HUES6 (cell line): ENCODE data around the gene REPS1.
"Not testable (repeated sequence)": the region's sequence is repeated elsewhere in the genome, so short reads cannot be mapped to it uniquely, and the experiment has no call there.

Experiments
- H3K27ac ChIP-seq: 2 replicates; pipeline ENCODE4 v1.7.0; 2013; ENCODE audit warnings: low read depth, mild to moderate bottlenecking, low read length, inconsistent platforms
- H3K27me3 ChIP-seq: 2 replicates; pipeline ENCODE4 v1.6.1; 2013; ENCODE audit warnings: low read length; ENCODE audit not compliant: control insufficient read depth, insufficient read depth
- H3K36me3 ChIP-seq: 2 replicates; pipeline ENCODE4 v1.6.1; 2013; ENCODE audit warnings: low read length; ENCODE audit not compliant: control insufficient read depth, insufficient read depth
- H3K4me1 ChIP-seq: 2 replicates; pipeline ENCODE4 v1.6.1; 2013; ENCODE audit warnings: low read length; ENCODE audit not compliant: control insufficient read depth, insufficient read depth
- H3K4me3 ChIP-seq: 2 replicates; pipeline ENCODE4 v1.5.1; 2013; ENCODE audit warnings: low read depth, low read length
- H3K9ac ChIP-seq: one replicate; pipeline ENCODE4 v1.6.1; 2013; ENCODE audit warnings: mild to moderate bottlenecking, low read length
- H3K9me3 ChIP-seq: 2 replicates; pipeline ENCODE4 v1.6.1; 2013; ENCODE audit warnings: low read depth, low read length; ENCODE audit not compliant: control insufficient read depth, insufficient read depth

The REPS1 gene, protein sequence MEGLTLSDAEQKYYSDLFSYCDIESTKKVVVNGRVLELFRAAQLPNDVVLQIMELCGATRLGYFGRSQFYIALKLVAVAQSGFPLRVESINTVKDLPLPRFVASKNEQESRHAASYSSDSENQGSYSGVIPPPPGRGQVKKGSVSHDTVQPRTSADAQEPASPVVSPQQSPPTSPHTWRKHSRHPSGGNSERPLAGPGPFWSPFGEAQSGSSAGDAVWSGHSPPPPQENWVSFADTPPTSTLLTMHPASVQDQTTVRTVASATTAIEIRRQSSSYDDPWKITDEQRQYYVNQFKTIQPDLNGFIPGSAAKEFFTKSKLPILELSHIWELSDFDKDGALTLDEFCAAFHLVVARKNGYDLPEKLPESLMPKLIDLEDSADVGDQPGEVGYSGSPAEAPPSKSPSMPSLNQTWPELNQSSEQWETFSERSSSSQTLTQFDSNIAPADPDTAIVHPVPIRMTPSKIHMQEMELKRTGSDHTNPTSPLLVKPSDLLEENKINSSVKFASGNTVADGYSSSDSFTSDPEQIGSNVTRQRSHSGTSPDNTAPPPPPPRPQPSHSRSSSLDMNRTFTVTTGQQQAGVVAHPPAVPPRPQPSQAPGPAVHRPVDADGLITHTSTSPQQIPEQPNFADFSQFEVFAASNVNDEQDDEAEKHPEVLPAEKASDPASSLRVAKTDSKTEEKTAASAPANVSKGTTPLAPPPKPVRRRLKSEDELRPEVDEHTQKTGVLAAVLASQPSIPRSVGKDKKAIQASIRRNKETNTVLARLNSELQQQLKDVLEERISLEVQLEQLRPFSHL

DNA sequence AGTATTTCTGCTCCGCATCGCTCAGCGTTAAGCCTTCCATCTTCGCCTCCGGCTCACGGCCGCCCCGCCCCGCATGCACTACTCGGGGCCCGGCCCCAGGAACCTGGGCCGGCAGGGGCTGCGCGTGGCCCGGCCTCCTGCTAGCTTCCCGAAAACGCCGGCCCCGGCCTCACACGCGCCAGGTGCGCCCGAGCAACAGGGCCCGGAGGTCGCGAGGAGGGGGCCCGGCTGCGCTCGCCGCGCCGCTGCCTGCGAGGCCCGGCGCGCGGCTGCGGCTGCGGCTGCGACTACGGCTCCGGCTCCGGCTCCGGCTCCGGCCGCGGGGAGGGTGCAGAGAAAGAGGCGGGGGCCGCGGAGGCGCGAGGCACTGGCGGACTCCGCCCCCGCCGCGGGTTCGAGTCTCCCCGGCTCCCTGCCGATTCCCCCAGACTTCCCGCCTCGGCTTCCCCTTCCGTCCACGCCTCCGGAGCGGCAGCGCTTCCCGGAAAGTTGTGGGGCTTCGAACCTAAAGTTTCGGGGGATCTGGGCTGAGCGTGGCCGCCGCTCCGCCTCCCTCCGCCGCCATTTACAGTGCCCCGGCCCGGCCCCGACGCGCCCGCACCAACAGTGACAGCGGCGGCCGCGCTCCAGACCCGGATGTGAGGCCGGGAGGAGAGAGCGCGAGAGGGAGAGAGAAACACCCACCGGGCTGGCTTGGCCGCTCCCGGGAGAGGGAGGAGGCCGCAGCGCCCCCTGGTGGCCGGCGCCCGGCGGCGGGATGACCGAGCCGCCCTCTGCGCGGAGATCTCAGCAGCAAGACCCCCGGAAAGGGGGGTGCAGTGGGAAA, at the start of gene REPS1:
TSS of gene REPS1 (minus strand) at position 611 of the 826 bp plus-strand sequence. CDS start at position 40, 571 bp downstream.
- Histone ChIP-seq H3K36me3 (no peaks in the 10 kb centered on the region), H3K27ac (peak within 1 kb of the TSS; percentile 93), H3K4me3 (peak within 1 kb of the TSS; percentile 99), H3K27me3 (no peaks in the 10 kb centered on the region), H3K9me3 (peaks cover under 1% of the 10 kb centered on the region; the same call in 1 of the 2 replicates), H3K4me1 (peaks cover 27% of the 10 kb centered on the region), H3K9ac (peak within 1 kb of the TSS; percentile 98)

DNA sequence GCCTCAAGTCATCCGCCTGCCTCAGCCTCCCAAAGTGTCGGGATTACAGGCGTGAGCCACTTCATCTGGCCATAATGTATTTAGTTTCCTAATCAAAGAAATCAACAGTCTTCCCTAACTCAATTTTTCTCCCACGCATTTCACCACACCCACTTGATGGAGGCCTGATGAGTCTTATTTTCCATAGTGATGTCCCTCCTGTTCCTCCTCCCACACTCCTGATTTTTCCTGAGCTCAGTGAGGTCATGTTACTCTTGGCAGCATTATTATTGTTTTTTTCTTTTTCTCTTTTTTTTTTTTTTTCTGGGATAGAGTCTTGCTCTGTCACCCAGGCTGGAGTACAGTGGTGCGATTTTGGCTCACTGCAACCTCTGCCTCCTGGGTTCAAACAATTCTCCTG, 49.4 kb upstream of the REPS1 start:
- Histone ChIP-seq H3K4me1 (peaks cover 10% of the 10 kb centered on the region), H3K36me3 (peaks cover 68% of the 10 kb centered on the region), H3K27ac (no peak overlapping the region), H3K9ac (no peak overlapping the region), H3K9me3 (no peaks in the 10 kb centered on the region), H3K27me3 (no peaks in the 10 kb centered on the region), H3K4me3 (no peak overlapping the region)

DNA sequence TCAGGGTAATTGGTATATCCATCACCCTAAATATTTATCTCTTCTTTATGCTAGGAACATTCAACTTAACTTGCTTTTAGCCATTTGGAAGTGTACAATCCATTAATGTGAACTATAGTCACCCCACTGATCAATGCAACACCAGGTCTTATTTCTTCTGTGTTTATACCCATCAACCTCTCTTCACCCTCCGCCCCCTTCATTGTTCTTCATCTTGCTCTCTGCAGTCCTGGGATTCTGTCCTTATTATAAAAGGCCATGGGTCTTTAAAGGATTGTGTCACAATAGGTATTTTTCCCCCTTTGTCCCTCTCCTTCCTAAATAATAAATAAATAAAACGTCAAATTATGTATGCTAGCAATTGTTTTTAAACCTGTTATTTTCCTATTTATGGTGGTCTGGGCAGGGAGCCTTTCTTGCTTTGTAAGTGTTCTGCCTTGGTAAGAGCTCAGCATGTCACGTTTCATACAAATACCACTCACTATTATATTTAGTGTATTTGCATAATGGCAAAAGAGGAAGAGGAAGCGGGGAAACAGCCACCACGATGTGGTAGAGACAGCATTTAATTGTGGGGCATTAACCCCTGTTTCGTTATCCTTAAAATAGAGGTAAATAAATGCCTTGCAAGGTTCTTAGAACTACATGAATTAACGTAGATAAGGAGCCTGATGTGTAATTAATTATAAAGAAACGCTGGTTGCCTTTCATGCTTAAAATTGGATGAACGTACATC, 42.3 kb upstream of the REPS1 start:
- H3K9ac ChIP-seq: peak overlapping the region; percentile 91
- no peaks in the 10 kb centered on the region for H3K9me3 ChIP-seq
- no peak overlapping the region for H3K27ac ChIP-seq
- peaks cover 20% of the 10 kb centered on the region for H3K36me3 ChIP-seq
- H3K27me3 ChIP-seq: no peaks in the 10 kb centered on the region
- peak overlapping the region; percentile 82 for H3K4me3 ChIP-seq
- H3K4me1 ChIP-seq: peaks cover 29% of the 10 kb centered on the region

DNA sequence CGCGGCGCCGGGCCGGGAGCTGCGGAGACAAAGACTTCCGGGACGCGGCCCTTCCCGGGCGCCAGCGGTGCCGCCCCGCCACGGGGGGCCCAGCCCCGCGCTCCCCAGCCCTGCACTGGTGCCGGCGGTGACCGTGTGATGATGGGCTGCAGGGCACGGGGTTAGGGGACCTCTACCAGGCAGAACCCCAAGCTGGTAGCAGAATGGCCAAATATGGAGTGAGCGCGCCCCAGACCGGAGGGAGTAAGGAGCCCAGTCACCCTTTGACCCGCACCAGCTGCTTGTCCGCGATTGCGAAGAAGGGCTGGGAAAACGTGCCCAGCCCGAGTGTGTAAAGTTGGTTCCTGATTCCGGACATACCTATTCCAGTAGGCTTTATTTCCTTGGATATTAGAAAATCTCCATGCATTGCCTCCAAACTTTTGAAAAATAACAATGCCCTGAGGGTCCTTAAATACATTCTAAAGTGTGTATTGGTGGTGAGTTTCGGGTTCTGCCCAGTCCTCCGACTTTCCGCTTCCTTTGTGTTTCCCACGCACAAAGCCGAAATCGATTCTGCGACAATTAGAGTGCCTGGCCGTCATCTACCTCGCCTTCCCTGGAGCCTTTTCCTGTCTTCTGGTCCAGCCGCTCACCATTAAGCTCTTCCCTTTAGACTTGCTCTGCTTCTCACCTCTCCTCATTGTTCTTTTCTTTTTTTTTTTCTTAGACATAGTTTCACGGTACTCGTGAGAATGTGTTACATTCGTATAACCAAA, 41.6 kb upstream of the REPS1 start:
- Histone ChIP-seq H3K27ac (peak overlapping the region; percentile 85; the same call in 1 of the 2 replicates), H3K4me3 (peak overlapping the region; percentile 82), H3K9me3 (no peaks in the 10 kb centered on the region), H3K27me3 (no peaks in the 10 kb centered on the region), H3K36me3 (peaks cover 13% of the 10 kb centered on the region), H3K9ac (peak overlapping the region; percentile 91), H3K4me1 (peaks cover 29% of the 10 kb centered on the region)

DNA sequence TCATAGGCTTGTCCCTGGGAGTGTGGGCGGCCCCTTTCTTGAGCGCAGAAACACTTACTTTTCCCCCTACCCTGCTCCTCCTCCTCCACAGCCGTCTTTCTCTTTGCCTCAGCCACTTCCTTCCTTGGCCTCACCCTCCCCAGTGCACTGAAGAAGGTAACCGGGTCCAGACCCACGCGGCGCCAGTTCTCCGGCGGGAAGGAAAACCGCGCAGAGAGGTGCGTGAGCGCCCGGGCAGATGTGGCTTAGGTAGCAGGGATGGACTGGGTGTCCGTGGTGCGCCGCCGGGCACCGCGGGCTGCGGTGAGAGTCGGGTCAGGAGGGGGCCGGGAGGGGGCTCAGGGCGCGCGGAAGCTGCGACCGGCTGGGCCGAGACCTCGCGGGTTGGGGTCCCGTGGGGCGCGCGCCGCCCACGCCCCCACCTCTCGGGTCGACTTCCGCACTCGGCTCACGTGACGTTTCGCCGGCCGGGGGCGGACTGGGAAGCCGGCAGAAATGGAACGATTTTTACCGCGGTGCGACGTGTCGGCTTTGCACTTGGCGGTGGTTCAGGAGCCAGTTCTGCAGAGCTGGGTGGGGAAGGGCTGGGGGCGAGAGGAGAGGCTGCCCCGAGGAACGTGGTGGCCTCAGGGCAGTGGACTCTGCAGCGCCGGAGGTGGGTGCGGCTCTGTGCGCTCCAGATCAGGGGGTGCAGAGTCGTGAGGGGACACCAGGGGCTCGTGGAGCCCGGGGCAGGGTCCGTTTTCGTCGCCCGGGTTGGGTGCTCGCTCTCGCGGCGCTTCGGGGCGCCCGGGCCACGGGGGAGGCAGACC, 40.8 kb upstream of the REPS1 start, which contains the start of gene ABRACL:
TSS of gene ABRACL (plus strand) at position 88 of the 812 bp plus-strand sequence. CDS start 5,416 bp downstream, outside the sequence.
- no peaks in the 10 kb centered on the region for H3K27me3 ChIP-seq
- H3K4me3 ChIP-seq: peak within 1 kb of the TSS; percentile 82
- peaks cover 29% of the 10 kb centered on the region for H3K4me1 ChIP-seq
- peak within 1 kb of the TSS; percentile 85 for H3K27ac ChIP-seq
- no peaks in the 10 kb centered on the region for H3K9me3 ChIP-seq
- peaks cover 6% of the 10 kb centered on the region; the same call in 1 of the 2 replicates for H3K36me3 ChIP-seq
- H3K9ac ChIP-seq: peak within 1 kb of the TSS; percentile 91

DNA sequence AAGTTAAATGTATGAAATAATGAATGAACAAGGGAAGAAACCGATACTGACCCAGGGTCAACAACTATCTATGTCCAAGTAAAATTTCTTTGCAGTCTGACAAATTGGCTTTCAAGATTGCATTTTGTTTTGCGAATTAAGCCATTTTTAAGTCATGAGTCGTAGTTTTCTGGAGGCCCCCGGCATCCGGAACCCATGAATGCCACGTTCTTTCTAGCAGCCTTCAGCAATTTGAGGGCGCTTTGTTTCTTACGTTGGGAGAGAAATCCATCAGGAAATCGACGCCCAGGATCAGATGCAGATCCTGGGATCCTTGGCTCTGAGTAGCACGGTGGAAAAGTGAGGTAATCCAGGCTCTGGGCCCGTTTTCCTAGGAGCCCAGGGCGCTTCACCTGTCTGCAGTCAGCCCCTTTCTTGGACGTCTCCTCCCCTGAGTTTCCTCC, 40.2 kb upstream of the REPS1 start:
- no peaks in the 10 kb centered on the region for H3K27me3 ChIP-seq
- H3K9me3 ChIP-seq: no peaks in the 10 kb centered on the region
- H3K4me3 ChIP-seq: peak overlapping the region; percentile 82
- 0 out of 2 replicates have a peak, but pooled peaks cover under 1% of the 10 kb centered on the region for H3K36me3 ChIP-seq
- peak overlapping the region; percentile 22; the same call in 1 of the 2 replicates for H3K27ac ChIP-seq
- H3K9ac ChIP-seq: peak overlapping the region; percentile 91
- peaks cover 33% of the 10 kb centered on the region for H3K4me1 ChIP-seq

DNA sequence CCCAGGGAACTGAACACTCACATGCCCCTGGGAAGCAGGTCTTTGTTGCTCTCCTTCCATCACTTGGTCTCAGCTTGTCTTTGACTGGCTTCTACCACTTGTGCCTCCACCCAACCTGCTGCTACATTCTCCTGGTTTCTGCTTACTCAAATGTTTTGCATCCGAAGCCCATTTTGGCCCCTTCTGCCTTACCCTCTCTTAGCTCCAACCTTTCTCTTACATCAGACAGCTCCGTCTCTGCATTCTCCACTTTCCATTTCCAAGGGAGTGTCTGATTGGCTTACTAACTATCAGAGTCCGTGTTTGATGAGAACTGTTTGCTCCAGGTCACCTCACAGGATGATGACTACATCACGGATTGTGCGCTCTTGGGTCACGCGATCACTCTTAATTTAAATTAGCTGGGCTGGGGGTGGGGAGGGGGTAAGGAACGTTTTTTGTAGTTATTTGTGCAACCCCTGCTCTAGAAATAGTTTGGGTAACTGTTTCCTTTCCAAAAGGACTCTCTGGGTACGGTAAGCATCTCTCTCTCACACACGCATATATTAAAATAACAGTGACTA, 39.6 kb upstream of the REPS1 start:
- H3K27me3 ChIP-seq: no peaks in the 10 kb centered on the region
- H3K9ac ChIP-seq: peak overlapping the region; percentile 91
- no peaks in the 10 kb centered on the region for H3K36me3 ChIP-seq
- H3K4me1 ChIP-seq: peaks cover 31% of the 10 kb centered on the region
- no peaks in the 10 kb centered on the region for H3K9me3 ChIP-seq
- peak overlapping the region; percentile 22; the same call in 1 of the 2 replicates for H3K27ac ChIP-seq
- peak overlapping the region; percentile 82 for H3K4me3 ChIP-seq

DNA sequence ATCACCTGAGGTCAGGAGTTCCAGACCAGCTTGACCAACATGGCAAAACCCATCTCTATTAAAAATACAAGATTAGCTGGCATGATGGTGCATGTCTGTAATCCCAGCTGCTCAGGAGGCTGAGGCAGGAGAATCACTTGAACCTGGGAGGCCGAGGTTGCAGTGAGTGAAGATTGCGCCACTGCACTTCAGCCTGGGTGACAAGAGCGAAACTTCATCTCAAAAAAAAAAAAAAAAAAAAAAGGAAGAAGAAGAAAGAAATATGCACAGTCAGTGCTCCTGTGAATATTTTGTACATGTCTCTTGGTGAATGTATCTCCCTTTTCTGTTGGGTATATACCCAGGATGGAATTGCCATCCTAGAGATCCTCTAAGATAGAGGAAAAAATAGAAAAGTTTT, 37.4 kb upstream of the REPS1 start:
- not testable (repeated sequence) for H3K9me3 ChIP-seq, H3K27me3 ChIP-seq, H3K4me3 ChIP-seq, H3K9ac ChIP-seq, H3K27ac ChIP-seq, H3K36me3 ChIP-seq
- H3K4me1 ChIP-seq: peaks cover 21% of the 10 kb centered on the region

DNA sequence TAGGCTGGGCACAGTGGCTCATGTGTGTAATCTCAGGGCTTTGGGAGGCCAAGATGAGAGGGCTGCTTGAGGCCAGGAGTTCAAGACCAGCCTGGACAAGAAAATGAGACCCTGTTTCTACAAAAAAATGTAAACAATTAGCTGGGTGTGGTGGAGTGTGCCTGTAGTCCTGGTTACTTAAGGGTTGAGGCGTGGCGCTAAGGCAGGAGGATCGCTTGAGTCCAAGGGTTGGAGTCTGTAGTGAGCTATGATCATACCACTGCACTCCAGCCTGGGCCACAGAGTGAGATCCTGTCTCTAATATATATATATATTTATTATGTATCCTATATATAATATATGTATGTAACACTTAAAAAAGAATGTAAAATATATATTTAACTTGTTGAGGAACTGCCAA, 32.6 kb upstream of the REPS1 start:
- Histone ChIP-seq H3K27ac (no peak overlapping the region), H3K4me3 (no peak overlapping the region), H3K4me1 (peaks cover 15% of the 10 kb centered on the region), H3K9me3 (no peaks in the 10 kb centered on the region), H3K9ac (no peak overlapping the region), H3K36me3 (no peaks in the 10 kb centered on the region), H3K27me3 (no peaks in the 10 kb centered on the region)
